Measurements from ENCODE around the gene PPP2R1B.

Gene PPP2R1B

GRCh38 chr11:111745719-111746504 lies 20.3 kb downstream of the PPP2R1B start:
- no peak for DNase-seq

- DNase-seq = no peak
These were observed 22.5 kb downstream of the PPP2R1B start for GRCh38 chr11:111743700-111744099.

- no peak for DNase-seq
These were observed 24.4 kb downstream of the PPP2R1B start for GRCh38 chr11:111741751-111742150.

GRCh38 chr11:111739299-111739698 lies 26.9 kb downstream of the PPP2R1B start:
- DNase-seq = no peak

GRCh38 chr11:111737444-111738210 lies 28.6 kb downstream of the PPP2R1B start:
- DNase-seq = peak; percentile 58

- DNase-seq = no peak
These were observed 29.4 kb downstream of the PPP2R1B start for GRCh38 chr11:111736621-111737443.

GRCh38 chr11:111736181-111736590 lies 30.0 kb downstream of the PPP2R1B start:
- DNase-seq = no peak

GRCh38 chr11:111735262-111736116 lies 30.7 kb downstream of the PPP2R1B start:
- peak; percentile 92 for DNase-seq

- DNase-seq = no peak
These were observed 31.3 kb downstream of the PPP2R1B start for GRCh38 chr11:111734954-111735261.

- DNase-seq = no peak
These were observed 31.9 kb downstream of the PPP2R1B start for GRCh38 chr11:111734101-111734953.

GRCh38 chr11:111733611-111734088 lies 32.5 kb downstream of the PPP2R1B start:
- no peak for DNase-seq

GRCh38 chr11:111733016-111733415 lies 33.2 kb downstream of the PPP2R1B start:
- DNase-seq = peak; percentile 76

- DNase-seq = no peak
These were observed 34.4 kb downstream of the PPP2R1B start for GRCh38 chr11:111731821-111732220.

GRCh38 chr11:111730871-111731591 lies 35.2 kb downstream of the PPP2R1B start:
- peak; percentile 44 for DNase-seq

- DNase-seq = peak; percentile 49
These were observed 36.3 kb downstream of the PPP2R1B start for GRCh38 chr11:111729831-111730311.

- DNase-seq = no peak
These were observed 36.9 kb downstream of the PPP2R1B start for GRCh38 chr11:111729071-111729830.

- DNase-seq = no peak
These were observed 38.8 kb downstream of the PPP2R1B start for GRCh38 chr11:111727431-111727830.

GRCh38 chr11:111726301-111726713 lies 39.9 kb downstream of the PPP2R1B start:
- no peak for DNase-seq

- no peak for DNase-seq
These were observed 40.6 kb downstream of the PPP2R1B start for GRCh38 chr11:111725621-111726020.
